Ovary (tissue), 9 donors: ENCODE results near the gene ADPRHL1. TPM values are rescaled to one million over a fixed set of nuclear protein-coding genes. Genes with fewer than 3 reads are reported as not detected.

Source experiments
- DNase-seq, 5 donors: peaks; one replicate each; pipeline ENCODE4 v3.0.0-alpha.2; 2019 to 2020
- H3K27ac ChIP-seq, 2 donors: fragments of 200-600 bp; one replicate each; pipeline versions ENCODE4 v1.5.1 to v1.8.0; 2019 to 2022
- H3K27me3 ChIP-seq: fragments of 200-600 bp; one replicate; pipeline ENCODE4 v1.8.0; 2022
- H3K36me3 ChIP-seq: fragments of 200-600 bp; sonication (generic); one replicate; pipeline ENCODE4 v1.5.1; 2019
- H3K4me1 ChIP-seq: one replicate; pipeline ENCODE4 v1.8.1; 2013; ENCODE audit warnings: mild to moderate bottlenecking, moderate library complexity; ENCODE audit not compliant: insufficient read depth
- H3K4me3 ChIP-seq: fragments of 200-600 bp; sonication (generic); one replicate; pipeline ENCODE4 v1.5.1; 2017
- H3K9me3 ChIP-seq, 2 donors: fragments of 200-600 bp in 1 of 2; sonication (generic) in 1 of 2; one replicate each; pipeline versions ENCODE4 v1.5.1 to v1.8.1; 2013 to 2019; ENCODE audit warnings: mild to moderate bottlenecking in 1 of 2, moderate library complexity in 1 of 2
- EP300 ChIP-seq: sonication (generic); formaldehyde crosslinking; IDR thresholded peaks from one replicate; pipeline ENCODE4 v1.6.1; 2017; ENCODE audit warnings: antibody characterized with exemption
- POLR2A ChIP-seq: fragments of 450-650 bp; IDR thresholded peaks from one replicate; pipeline ENCODE4 v1.6.1; 2017; ENCODE audit warnings: antibody characterized with exemption, mild to moderate bottlenecking, moderate library complexity
- WGBS, 3 donors: extraction: QIAGEN DNeasy Blood & Tissue Kit in 1 of 3; methylation state at CpG; one replicate each; pipeline versions ENCODE4 v1.1.5 to v1.1.7; 2013 to 2017; 5-methylcytosine and 5-hydroxymethylcytosine counted together
- intact Hi-C, 4 donors: fragments of 100-400 bp; cut with DNase I; formaldehyde crosslinking; loops; one replicate each; pipeline versions ENCODE4 v1.11.0 to v1.15.1; 2022 to 2023
- polyA plus RNA-seq, 2 donors: library from polyadenylated mRNA; stranded (reverse); fragments of 200-250 nt in 1 of 2; fragments of 350-450 nt in 1 of 2; fragmentation: Illumina TruSeq in 1 of 2; extraction: RNeasy Lipid Tissue Mini Kit (QIAGEN cat#74804) in 1 of 2; gene quantifications; one replicate each; pipeline ENCODE4 v1.2.3, GENCODE V29; 2013 to 2014
- total RNA-seq, 7 donors: library from RNA; depleted of rRNA in 2 of 7; stranded (reverse); fragments of >200 nt in 2 of 7; fragmentation: NEBNext Ultra II Directional in 3 of 7; extraction: Animal tissue kit (Norgen Biotek cat#: 25700) in 3 of 7; gene quantifications; one replicate each; pipeline versions ENCODE4 v1.1.0 to v1.2.4, GENCODE V29; 2016 to 2023
- TF ChIP-seq, protein P1 (sequence below), 3 donors: fragments of 450-650 bp in 2 of 3; fragments of 200-600 bp in 1 of 3; IDR thresholded peaks; one replicate each; pipeline versions ENCODE4 v1.5.1 to v1.8.0; 2016 to 2022; ENCODE audit warnings: antibody characterized with exemption in 3 of 3, mild to moderate bottlenecking in 1 of 3
- donor health status: DM: no; HTN: no; CAD: no; lungs with moderate emphysema.
- donor health status: DM: no; HTN: no; CAD: no.
- donor health status: Bipolar disorder and iron deficiency.
- donor health status: DM: yes; HTN: yes; CAD: no.
- donor health status: DM: no; HTN: no; CAD: no.
- donor health status: DM: yes; HTN: yes; CAD: no.

ADPRHL1 gene
- total and polyA plus RNA-seq, 9 donors = 1.6 to 5.0 (median 2.2) TPM

GRCh38 chr13:113498905-113499304 lies 45.6 kb upstream of the ADPRHL1 start:
- Histone ChIP-seq H3K4me1 (peaks cover 8% of the 10 kb centered on the region), H3K9me3 (no peaks in the 10 kb centered on the region), H3K36me3 (no peaks in the 10 kb centered on the region), H3K4me3 (no peak overlapping the region), H3K27me3 (no peaks in the 10 kb centered on the region), H3K27ac (no peak overlapping the region)
- TF ChIP-seq, protein P1, sequence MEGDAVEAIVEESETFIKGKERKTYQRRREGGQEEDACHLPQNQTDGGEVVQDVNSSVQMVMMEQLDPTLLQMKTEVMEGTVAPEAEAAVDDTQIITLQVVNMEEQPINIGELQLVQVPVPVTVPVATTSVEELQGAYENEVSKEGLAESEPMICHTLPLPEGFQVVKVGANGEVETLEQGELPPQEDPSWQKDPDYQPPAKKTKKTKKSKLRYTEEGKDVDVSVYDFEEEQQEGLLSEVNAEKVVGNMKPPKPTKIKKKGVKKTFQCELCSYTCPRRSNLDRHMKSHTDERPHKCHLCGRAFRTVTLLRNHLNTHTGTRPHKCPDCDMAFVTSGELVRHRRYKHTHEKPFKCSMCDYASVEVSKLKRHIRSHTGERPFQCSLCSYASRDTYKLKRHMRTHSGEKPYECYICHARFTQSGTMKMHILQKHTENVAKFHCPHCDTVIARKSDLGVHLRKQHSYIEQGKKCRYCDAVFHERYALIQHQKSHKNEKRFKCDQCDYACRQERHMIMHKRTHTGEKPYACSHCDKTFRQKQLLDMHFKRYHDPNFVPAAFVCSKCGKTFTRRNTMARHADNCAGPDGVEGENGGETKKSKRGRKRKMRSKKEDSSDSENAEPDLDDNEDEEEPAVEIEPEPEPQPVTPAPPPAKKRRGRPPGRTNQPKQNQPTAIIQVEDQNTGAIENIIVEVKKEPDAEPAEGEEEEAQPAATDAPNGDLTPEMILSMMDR (IDR thresholded peaks at IDR 0.05) = no peak
- no peak for TF ChIP-seq POLR2A
- TF ChIP-seq EP300 = no peak
- 85 to 94% (median 92%) methylated on average over 6 of the region's 6 CpGs for WGBS, 3 donors
- intact Hi-C loops = no loop called here
- DNase-seq = no peak

DNA sequence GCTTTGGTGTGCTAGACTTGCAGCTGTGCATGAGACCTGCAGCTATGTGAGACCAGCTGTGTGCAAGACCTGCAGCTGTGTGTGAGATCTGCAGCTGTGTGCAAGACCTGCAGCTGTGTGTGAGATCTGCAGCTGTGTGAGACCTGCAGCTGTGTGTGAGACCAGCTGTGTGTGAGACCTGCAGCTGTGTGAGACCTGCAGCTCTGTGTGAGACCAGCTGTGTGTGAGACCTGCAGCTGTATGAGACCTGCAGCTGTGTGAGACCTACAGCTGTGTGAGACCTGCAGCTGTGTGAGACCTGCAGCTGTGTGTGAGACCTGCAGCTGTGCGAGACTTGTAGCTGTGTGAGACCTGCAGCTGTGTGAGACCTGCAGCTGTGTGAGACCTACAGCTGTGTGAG lies 43.9 kb upstream of the ADPRHL1 start:
- no peaks in the 10 kb centered on the region for H3K9me3 ChIP-seq
- H3K27me3 ChIP-seq = no peaks in the 10 kb centered on the region
- intact Hi-C loops = no loop called here
- peaks cover 8% of the 10 kb centered on the region for H3K4me1 ChIP-seq
- TF ChIP-seq POLR2A = no peak
- no peak for TF ChIP-seq EP300
- TF ChIP-seq, protein P1 (IDR thresholded peaks at IDR 0.05) = no peak
- H3K36me3 ChIP-seq = no peaks in the 10 kb centered on the region
- WGBS, 3 donors = 41 to 100% (median 92%) methylated on average over 1 of the region's 1 CpG
- no peak overlapping the region for H3K27ac ChIP-seq
- H3K4me3 ChIP-seq = no peak overlapping the region
- DNase-seq = no peak

DNA sequence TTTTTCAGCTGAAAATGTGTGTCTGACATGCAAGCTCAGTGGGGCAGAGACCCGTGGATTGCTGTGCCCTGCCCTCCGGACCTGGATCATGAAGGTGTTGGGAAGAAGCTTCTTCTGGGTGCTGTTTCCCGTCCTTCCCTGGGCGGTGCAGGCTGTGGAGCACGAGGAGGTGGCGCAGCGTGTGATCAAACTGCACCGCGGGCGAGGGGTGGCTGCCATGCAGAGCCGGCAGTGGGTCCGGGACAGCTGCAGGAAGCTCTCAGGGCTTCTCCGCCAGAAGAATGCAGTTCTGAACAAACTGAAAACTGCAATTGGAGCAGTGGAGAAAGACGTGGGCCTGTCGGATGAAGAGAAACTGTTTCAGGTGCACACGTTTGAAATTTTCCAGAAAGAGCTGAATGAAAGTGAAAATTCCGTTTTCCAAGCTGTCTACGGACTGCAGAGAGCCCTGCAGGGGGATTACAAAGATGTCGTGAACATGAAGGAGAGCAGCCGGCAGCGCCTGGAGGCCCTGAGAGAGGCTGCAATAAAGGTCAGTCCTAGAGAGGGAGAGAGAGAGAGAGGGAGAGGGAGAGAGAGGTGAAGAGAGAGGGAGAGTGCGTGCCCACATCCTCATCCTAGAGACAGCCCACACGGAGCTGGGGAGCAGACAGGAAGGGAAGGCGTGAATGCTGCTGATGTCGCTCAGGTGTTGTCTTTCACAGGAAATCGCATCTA lies 42.4 kb upstream of the ADPRHL1 start:
- intact Hi-C loops = no loop called here
- H3K27me3 ChIP-seq = no peaks in the 10 kb centered on the region
- no peak for DNase-seq
- peak overlapping the region in 1 of 2 donors; percentile 5 for H3K27ac ChIP-seq
- no peaks in the 10 kb centered on the region for H3K9me3 ChIP-seq
- TF ChIP-seq, protein P1 (IDR thresholded peaks at IDR 0.05) = no peak
- TF ChIP-seq POLR2A (no peak), EP300 (no peak)
- WGBS, 3 donors = 17 to 25% (median 19%) methylated on average over 26 of the region's 26 CpGs
- H3K4me1 ChIP-seq = peaks cover 10% of the 10 kb centered on the region
- peak overlapping the region; percentile 17 for H3K4me3 ChIP-seq
- no peaks in the 10 kb centered on the region for H3K36me3 ChIP-seq

DNA sequence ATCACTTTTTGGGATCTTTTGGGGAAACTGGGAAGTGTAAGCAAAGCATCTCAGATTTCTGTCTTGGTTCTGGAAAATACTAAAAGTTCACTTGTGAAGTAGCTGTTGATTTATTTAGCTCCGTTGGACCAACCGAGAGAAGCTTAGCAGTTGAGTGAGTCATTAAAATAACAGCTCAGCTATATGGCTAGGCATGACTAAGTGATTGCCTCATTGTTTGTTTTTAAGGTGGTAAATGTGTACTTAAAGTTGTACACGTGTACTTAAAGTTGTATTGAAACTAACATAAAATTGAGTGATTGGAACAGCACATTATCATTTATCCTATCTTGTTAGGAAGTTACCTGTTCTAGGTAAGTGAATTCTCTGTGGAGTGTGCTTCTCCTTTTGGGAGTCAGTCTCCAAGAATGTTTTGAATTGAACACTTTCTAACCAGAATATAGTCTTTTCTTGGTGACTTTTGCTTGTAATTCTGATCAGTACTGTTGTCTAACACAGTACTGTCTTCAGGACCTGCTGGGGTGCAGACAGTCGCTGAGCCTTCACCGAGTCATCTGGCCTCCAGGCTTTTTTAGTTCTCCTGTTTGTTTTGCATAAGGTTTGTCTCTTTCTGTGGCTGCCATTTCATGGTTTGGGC lies 40.1 kb upstream of the ADPRHL1 start:
- Histone ChIP-seq H3K36me3 (no peaks in the 10 kb centered on the region), H3K9me3 (no peaks in the 10 kb centered on the region), H3K4me3 (no peak overlapping the region), H3K4me1 (peaks cover 17% of the 10 kb centered on the region), H3K27ac (no peak overlapping the region), H3K27me3 (no peaks in the 10 kb centered on the region)
- DNase-seq = no peak
- 35 to 42% (median 39%) methylated on average over 5 of the region's 5 CpGs for WGBS, 3 donors
- intact Hi-C loops = no loop called here
- TF ChIP-seq POLR2A (no peak), EP300 (no peak)
- TF ChIP-seq, protein P1 (IDR thresholded peaks at IDR 0.05) = no peak
